Ovary (tissue), 3 donors: Measurements from ENCODE around the gene ZNF20.

ENCODE experiments used
- CTCF ChIP-seq, 3 donors: fragments of 450-650 bp in 2 of 3; fragments of 200-600 bp in 1 of 3; IDR thresholded peaks; one replicate each; pipeline versions ENCODE4 v1.5.1 to v1.8.0; 2016 to 2022; ENCODE audit warnings: antibody characterized with exemption in 3 of 3, mild to moderate bottlenecking in 1 of 3
- EP300 ChIP-seq: sonication (generic); formaldehyde crosslinking; IDR thresholded peaks from one replicate; pipeline ENCODE4 v1.6.1; 2017; ENCODE audit warnings: antibody characterized with exemption
- POLR2A ChIP-seq: fragments of 450-650 bp; IDR thresholded peaks from one replicate; pipeline ENCODE4 v1.6.1; 2017; ENCODE audit warnings: antibody characterized with exemption, mild to moderate bottlenecking, moderate library complexity
- donor health status: DM: no; HTN: no; CAD: no.

- TF ChIP-seq CTCF (IDR thresholded peaks at IDR 0.05) (no peak), POLR2A (no peak), EP300 (no peak)
These were observed 5.2 kb upstream of the ZNF20 start for GRCh38 chr19:12145348-12145747.
